H1 (cell line): ENCODE measurements around the gene ISY1. TPM values are rescaled to one million over a fixed set of nuclear protein-coding genes. Genes with fewer than 3 reads are reported as not detected.

Experiments used
- CBX8 ChIP-seq: fragments of 300-800, 300-1000 bp; sonication (generic); IDR thresholded peaks from 2 replicates; pipeline ENCODE4 v1.7.1; 2016; ENCODE audit warnings: low read depth, low read length, borderline replicate concordance
- CHD7 ChIP-seq: fragments of 300-600 bp; sonication (generic); IDR thresholded peaks from 2 replicates; pipeline ENCODE4 v1.7.1; 2012; ENCODE audit warnings: low read length, moderate library complexity, mild to moderate bottlenecking, inconsistent platforms; ENCODE audit not compliant: insufficient replicate concordance
- polyA plus RNA-seq, 7 experiments: library from polyadenylated mRNA; depleted of rRNA in 3 of 7; stranded (reverse) in 5 of 7; unstranded in 2 of 7; fragments of >200 nt in 5 of 7; fragments of 200-250 nt in 2 of 7; gene quantifications; 1 replicate in 5 of 7; 2 replicates in 1 of 7; 4 replicates in 1 of 7; pipeline versions ENCODE4 v1.2.1 to v1.2.3, GENCODE V29; 2011 to 2013; ENCODE audit warnings: missing spikeins in 2 of 7, mixed read lengths in 2 of 7
- total RNA-seq: library from RNA; stranded (reverse); fragmentation: NEBNext Ultra II Directional; extraction: Animal tissue kit (Norgen Biotek cat#: 25700); gene quantifications from 2 replicates; pipeline ENCODE4 v1.2.1, GENCODE V29; 2021

The ISY1 gene
- total and polyA plus RNA-seq, 2 of the 8 experiments (the other 6 are each of a cell fraction or from before 2014, with no cell fraction given) = 16.6 to 38.7 TPM

- no peak for TF ChIP-seq CHD7
- TF ChIP-seq CBX8 = no peak
Observed at GRCh38 chr3:129173206-129173605, 12.3 kb upstream of the ISY1 start (continued).
